HCT116 (cell line): ENCODE measurements around the gene TRIM16. TPM values are rescaled to one million over a fixed set of nuclear protein-coding genes. Genes with fewer than 3 reads are reported as not detected.

Source experiments
- ATAC-seq: fragments of 200-7000 bp; cut with Tn5 transposase; 2 replicates; pipeline ENCODE4 v1.9.1; 2020; ENCODE audit warnings: mild to moderate bottlenecking, moderate library complexity
- BruUV-seq: library from RNA; stranded (reverse); fragments of 400-500 nt; replicated peaks from 2 replicates; lab custom pipeline; 2021; lab: Mats Ljungman, UMichigan
- CTCF ChIA-PET: fragments of 300-600 bp; sonication (Branson Sonifier 250); formaldehyde crosslinking; loops from one replicate; lab custom pipeline; 2021; ENCODE audit warnings: antibody characterized with exemption; lab: Charles Lee
- POLR2A ChIA-PET: fragments of 300-600, 350-600 bp; sonication (Branson Sonifier 250); formaldehyde crosslinking; loops from one replicate; lab custom pipeline; 2021; ENCODE audit warnings: antibody characterized with exemption; lab: Charles Lee
- RAD21 ChIA-PET, 2 experiments: fragments of 300-600 bp; sonication (Branson Sonifier 250); formaldehyde crosslinking; loops; one replicate each; lab custom pipeline; 2023; ENCODE audit warnings: low total read pairs in 2 of 2; ENCODE audit not compliant: uncharacterized antibody in 2 of 2, unreplicated experiment in 2 of 2, low non-redundant PET in 1 of 2; lab: Charles Lee
- DNase-seq: peaks from one replicate; pipeline ENCODE4 v3.0.0-alpha.2; 2010; ENCODE audit warnings: low read depth, low spot score
- H2AFZ ChIP-seq: fragments of 200-600 bp; shearing (Covaris generic), sonication (generic); 2 replicates; pipeline ENCODE4 v1.6.1; 2017; ENCODE audit warnings: low read depth, mixed run types, mixed read lengths, antibody characterized with exemption, low read length; ENCODE audit not compliant: poor library complexity, severe bottlenecking
- H3K27ac ChIP-seq: 2 replicates; pipeline ENCODE4 v1.5.1; 2012; ENCODE audit warnings: low read depth, low read length
- H3K27me3 ChIP-seq: fragments of 200-600 bp; sonication (generic); 2 replicates; pipeline ENCODE4 v1.6.1; 2016; ENCODE audit warnings: mixed run types, low read length, mixed read lengths; ENCODE audit not compliant: insufficient read depth
- H3K36me3 ChIP-seq, 2 experiments: fragments of 200-500 bp in 1 of 2; fragments of 200-600 bp in 1 of 2; sonication (Bioruptor generic) in 1 of 2; sonication (generic) in 1 of 2; 2 replicates each; pipeline versions ENCODE4 v1.5.1 to v1.6.1; 2014 to 2016; ENCODE audit warnings: low read length in 2 of 2, inconsistent platforms in 1 of 2, mixed read lengths in 1 of 2, mixed run types in 1 of 2; ENCODE audit not compliant: insufficient read depth in 2 of 2, control insufficient read depth in 1 of 2
- H3K4me1 ChIP-seq, 2 experiments: fragments of 200-600 bp in 1 of 2; sonication (generic) in 1 of 2; 2 replicates each; pipeline versions ENCODE4 v1.5.1 to v1.6.1; 2012 to 2017; ENCODE audit warnings: low read length in 2 of 2, inconsistent platforms in 1 of 2, mild to moderate bottlenecking in 1 of 2, mixed read lengths in 1 of 2, mixed run types in 1 of 2, moderate library complexity in 1 of 2; ENCODE audit not compliant: insufficient read depth in 2 of 2, control insufficient read depth in 1 of 2
- H3K4me2 ChIP-seq: fragments of 200-600 bp; sonication (generic); 2 replicates; pipeline ENCODE4 v1.6.1; 2017; ENCODE audit warnings: mixed run types, low read length, mixed read lengths
- H3K4me3 ChIP-seq, 2 experiments: fragments of 200-600 bp in 1 of 2; sonication (generic) in 1 of 2; replicated peaks in 1 of 2; 2 replicates each; pipeline ENCODE4 v1.5.1; 2011 to 2016; ENCODE audit warnings: low read length in 2 of 2, control low read depth in 1 of 2, low read depth in 1 of 2, mild to moderate bottlenecking in 1 of 2, mixed read lengths in 1 of 2, mixed run types in 1 of 2
- H3K79me2 ChIP-seq: fragments of 200-600 bp; sonication (generic); 2 replicates; pipeline ENCODE4 v1.6.1; 2017; ENCODE audit warnings: mild to moderate bottlenecking, mixed run types, low read length, moderate library complexity, mixed read lengths; ENCODE audit not compliant: insufficient read depth
- H3K9ac ChIP-seq: fragments of 200-600 bp; sonication (generic); 2 replicates; pipeline ENCODE4 v1.6.1; 2016; ENCODE audit warnings: low read length, mixed read lengths
- H3K9me2 ChIP-seq: fragments of 200-600 bp; sonication (generic), shearing (Covaris generic); 2 replicates; pipeline ENCODE4 v1.6.1; 2017; ENCODE audit warnings: mixed run types, mild to moderate bottlenecking, moderate library complexity; ENCODE audit not compliant: insufficient read depth
- H3K9me3 ChIP-seq, 2 experiments: fragments of 200-500 bp in 1 of 2; fragments of 200-600 bp in 1 of 2; sonication (Bioruptor generic) in 1 of 2; sonication (generic) in 1 of 2; 2 replicates each; pipeline ENCODE4 v1.6.1; 2014 to 2017; ENCODE audit warnings: low read length in 2 of 2, mixed read lengths in 2 of 2, inconsistent platforms in 1 of 2, low read depth in 1 of 2, mild to moderate bottlenecking in 1 of 2, mixed run types in 1 of 2, moderate library complexity in 1 of 2; ENCODE audit not compliant: control insufficient read depth in 1 of 2, insufficient read depth in 1 of 2
- H4K20me1 ChIP-seq: fragments of 200-600 bp; sonication (generic), shearing (Covaris generic); 2 replicates; pipeline ENCODE4 v1.6.1; 2017; ENCODE audit warnings: mixed run types, mild to moderate bottlenecking, moderate library complexity; ENCODE audit not compliant: insufficient read depth
- CBX3 ChIP-seq: IDR thresholded peaks from 2 replicates; pipeline ENCODE4 v1.6.1; 2012; ENCODE audit warnings: low read depth
- CEBPB ChIP-seq: IDR thresholded peaks from 2 replicates; pipeline ENCODE4 v1.6.1; 2012; ENCODE audit warnings: low read depth
- EZH2phosphoT487 ChIP-seq: fragments of 200-600 bp; IDR thresholded peaks from 2 replicates; pipeline ENCODE4 v1.6.1; 2018; ENCODE audit warnings: antibody characterized with exemption, borderline replicate concordance
- POLR2A ChIP-seq: IDR thresholded peaks from 2 replicates; pipeline ENCODE4 v1.7.0; 2011; ENCODE audit warnings: borderline replicate concordance; ENCODE audit not compliant: insufficient read depth, insufficient read length; ENCODE audit errors: extremely low read depth
- SIN3A ChIP-seq: IDR thresholded peaks from 2 replicates; pipeline ENCODE4 v1.6.1; 2012; ENCODE audit warnings: low read depth
- SP1 ChIP-seq: IDR thresholded peaks from 2 replicates; pipeline ENCODE4 v1.6.1; 2012; ENCODE audit warnings: low read depth
- SRF ChIP-seq: IDR thresholded peaks from 2 replicates; pipeline ENCODE4 v1.6.1; 2012; ENCODE audit warnings: low read depth
- intact Hi-C: fragments of 100-400 bp; cut with micrococcal nuclease; formaldehyde crosslinking; loops from 2 replicates; pipeline ENCODE4 v1.10.0; 2022
- total RNA-seq: library from RNA; stranded (reverse); gene quantifications from one replicate; pipeline ENCODE4 v1.2.1, GENCODE V29; 2021; ENCODE audit not compliant: unreplicated experiment
- TF ChIP-seq, protein P1 (sequence below): IDR thresholded peaks from 2 replicates; pipeline ENCODE4 v1.6.1; 2011; ENCODE audit warnings: mild to moderate bottlenecking, low read length, moderate library complexity; ENCODE audit not compliant: insufficient replicate concordance; ENCODE audit errors: extremely low read depth
- TF ChIP-seq, protein P2 (sequence below): IDR thresholded peaks from 2 replicates; pipeline ENCODE4 v1.6.1; 2012
- TF ChIP-seq, protein P3 (sequence below): IDR thresholded peaks from 2 replicates; pipeline ENCODE4 v1.6.1; 2012

The TRIM16 gene
- total RNA-seq, 1 experiment from 2014 or later: 33.8 TPM

DNA sequence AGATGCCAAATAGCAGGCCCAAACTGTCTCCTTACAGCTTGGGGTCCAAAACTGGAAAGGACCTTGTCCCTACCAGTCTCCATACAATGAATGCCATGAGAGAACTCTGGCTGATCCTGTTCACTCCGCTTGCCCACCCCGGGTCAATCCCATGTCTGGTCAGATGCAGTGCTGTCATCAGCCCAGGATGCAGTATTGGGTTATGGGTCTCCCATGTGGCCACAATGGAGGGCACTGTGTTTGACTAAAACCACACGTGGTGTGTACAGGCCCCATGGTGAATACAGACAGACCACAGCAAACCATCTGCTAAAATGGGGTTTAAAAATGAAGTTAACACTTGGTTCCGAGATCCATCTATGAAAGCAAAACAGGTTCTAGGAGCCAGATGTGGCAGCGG is 20.4 kb downstream of the TRIM16 start (continued):
- TF ChIP-seq SP1 (no peak), EZH2phosphoT487 (no peak)
- TF ChIP-seq, protein P1, sequence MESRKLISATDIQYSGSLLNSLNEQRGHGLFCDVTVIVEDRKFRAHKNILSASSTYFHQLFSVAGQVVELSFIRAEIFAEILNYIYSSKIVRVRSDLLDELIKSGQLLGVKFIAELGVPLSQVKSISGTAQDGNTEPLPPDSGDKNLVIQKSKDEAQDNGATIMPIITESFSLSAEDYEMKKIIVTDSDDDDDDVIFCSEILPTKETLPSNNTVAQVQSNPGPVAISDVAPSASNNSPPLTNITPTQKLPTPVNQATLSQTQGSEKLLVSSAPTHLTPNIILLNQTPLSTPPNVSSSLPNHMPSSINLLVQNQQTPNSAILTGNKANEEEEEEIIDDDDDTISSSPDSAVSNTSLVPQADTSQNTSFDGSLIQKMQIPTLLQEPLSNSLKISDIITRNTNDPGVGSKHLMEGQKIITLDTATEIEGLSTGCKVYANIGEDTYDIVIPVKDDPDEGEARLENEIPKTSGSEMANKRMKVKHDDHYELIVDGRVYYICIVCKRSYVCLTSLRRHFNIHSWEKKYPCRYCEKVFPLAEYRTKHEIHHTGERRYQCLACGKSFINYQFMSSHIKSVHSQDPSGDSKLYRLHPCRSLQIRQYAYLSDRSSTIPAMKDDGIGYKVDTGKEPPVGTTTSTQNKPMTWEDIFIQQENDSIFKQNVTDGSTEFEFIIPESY: no peak
- TF ChIP-seq, protein P2, sequence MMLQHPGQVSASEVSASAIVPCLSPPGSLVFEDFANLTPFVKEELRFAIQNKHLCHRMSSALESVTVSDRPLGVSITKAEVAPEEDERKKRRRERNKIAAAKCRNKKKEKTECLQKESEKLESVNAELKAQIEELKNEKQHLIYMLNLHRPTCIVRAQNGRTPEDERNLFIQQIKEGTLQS: no peak

DNA sequence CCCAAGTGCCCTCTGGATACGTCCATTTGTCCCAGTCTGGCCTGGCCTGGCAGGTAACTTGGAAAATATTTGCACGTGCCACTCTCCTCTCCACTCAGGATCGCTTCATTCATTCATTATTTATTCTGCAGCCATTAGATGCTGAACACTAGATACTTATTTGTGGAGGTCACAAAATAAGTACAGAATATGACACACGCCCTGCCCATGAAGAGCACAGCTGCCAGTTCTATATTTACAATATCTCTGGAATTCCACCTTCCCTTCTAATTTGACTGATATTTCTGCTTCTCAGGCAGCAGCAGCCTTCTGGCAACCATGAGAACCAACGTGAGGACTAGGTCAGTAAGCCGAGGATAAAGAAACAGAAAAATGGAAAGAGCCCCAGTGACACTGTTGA is 20.9 kb downstream of the TRIM16 start:
- H3K9me2 ChIP-seq: no peaks in the 10 kb centered on the region
- ATAC-seq: no peak
- no peak for DNase-seq
- POLR2A ChIA-PET: no interaction called here
- H2AFZ ChIP-seq: no peak overlapping the region
- H3K9ac ChIP-seq: no peak overlapping the region
- no TSS peak for BruUV-seq
- peaks cover 23 to 44% of the 10 kb centered on the region in 2 experiments for H3K4me1 ChIP-seq
- peaks cover 2 to 7% of the 10 kb centered on the region in 2 experiments; a peak in 2 of 4 replicates for H3K36me3 ChIP-seq
- no peaks in the 10 kb centered on the region for H4K20me1 ChIP-seq
- no peaks in the 10 kb centered on the region for H3K79me2 ChIP-seq
- CTCF ChIA-PET: no interaction called here
- no peak overlapping the region for H3K4me3 ChIP-seq
- no peak overlapping the region for H3K4me2 ChIP-seq
- TF ChIP-seq, protein P3, sequence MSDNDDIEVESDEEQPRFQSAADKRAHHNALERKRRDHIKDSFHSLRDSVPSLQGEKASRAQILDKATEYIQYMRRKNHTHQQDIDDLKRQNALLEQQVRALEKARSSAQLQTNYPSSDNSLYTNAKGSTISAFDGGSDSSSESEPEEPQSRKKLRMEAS: no peak
- TF ChIP-seq POLR2A (no peak), SP1 (no peak), EZH2phosphoT487 (no peak), SIN3A (no peak), CBX3 (no peak), CEBPB (no peak), SRF (no peak)
- no peak overlapping the region for H3K27ac ChIP-seq
- no peaks in the 10 kb centered on the region for H3K27me3 ChIP-seq
- H3K9me3 ChIP-seq: no peaks in the 10 kb centered on the region
- intact Hi-C loops: no loop called here
- RAD21 ChIA-PET: no interaction called here
